Measurements from ENCODE around the gene GJB4.
"Not testable (repeated sequence)": the region's sequence is repeated elsewhere in the genome, so short reads cannot be mapped to it uniquely, and the experiment has no call there.

GJB4 gene

GRCh38 chr1:34796990-34797389 is 37.5 kb downstream of the GJB4 start:
- DNase-seq (ENCODE audit: low read depth, low spot score) = no peak

GRCh38 chr1:34800214-34800613 is 40.7 kb downstream of the GJB4 start:
- no peak for DNase-seq (ENCODE audit: low read depth, low spot score)

GRCh38 chr1:34803770-34804169 is 44.2 kb downstream of the GJB4 start:
- no peak for DNase-seq (ENCODE audit: low read depth, low spot score)

GRCh38 chr1:34806396-34806795 is 46.9 kb downstream of the GJB4 start:
- DNase-seq (ENCODE audit: low read depth, low spot score) = no peak

GRCh38 chr1:34808051-34808810 is 48.7 kb downstream of the GJB4 start:
- no peak for DNase-seq (ENCODE audit: low read depth, low spot score)

GRCh38 chr1:34810781-34811180 is 51.2 kb downstream of the GJB4 start:
- DNase-seq (ENCODE audit: low read depth, low spot score) = not testable (repeated sequence)
